Dendritic cell treated with granulocyte-macrophage colony-stimulating factor and Interleukin-4, amounts not matched to agents 40 ng/mL and 50 ng/mL, for 4 days (primary cell): Measurements from ENCODE around the gene EEF1AKMT2.

Experiments
- H3K27ac Mint-ChIP-seq: one replicate; pipeline ENCODE4 v1.8.0; 2022; ENCODE audit warnings: mild to moderate bottlenecking, mixed read lengths
- H3K27me3 Mint-ChIP-seq: one replicate; pipeline ENCODE4 v1.8.0; 2022; ENCODE audit warnings: mild to moderate bottlenecking, mixed read lengths
- H3K36me3 Mint-ChIP-seq: one replicate; pipeline ENCODE4 v1.8.0; 2022; ENCODE audit warnings: low read depth, mixed read lengths
- H3K4me1 Mint-ChIP-seq: one replicate; pipeline ENCODE4 v1.8.0; 2022; ENCODE audit warnings: low read depth, mixed read lengths
- H3K4me3 Mint-ChIP-seq: one replicate; pipeline ENCODE4 v1.8.0; 2022; ENCODE audit warnings: mild to moderate bottlenecking, moderate library complexity, mixed read lengths
- H3K9me3 Mint-ChIP-seq: one replicate; pipeline ENCODE4 v1.8.0; 2022; ENCODE audit warnings: mixed read lengths
- intact Hi-C: fragments of 100-400 bp; cut with micrococcal nuclease; formaldehyde crosslinking; loops from one replicate; pipeline ENCODE4 v1.15.0; 2022

EEF1AKMT2 gene

DNA sequence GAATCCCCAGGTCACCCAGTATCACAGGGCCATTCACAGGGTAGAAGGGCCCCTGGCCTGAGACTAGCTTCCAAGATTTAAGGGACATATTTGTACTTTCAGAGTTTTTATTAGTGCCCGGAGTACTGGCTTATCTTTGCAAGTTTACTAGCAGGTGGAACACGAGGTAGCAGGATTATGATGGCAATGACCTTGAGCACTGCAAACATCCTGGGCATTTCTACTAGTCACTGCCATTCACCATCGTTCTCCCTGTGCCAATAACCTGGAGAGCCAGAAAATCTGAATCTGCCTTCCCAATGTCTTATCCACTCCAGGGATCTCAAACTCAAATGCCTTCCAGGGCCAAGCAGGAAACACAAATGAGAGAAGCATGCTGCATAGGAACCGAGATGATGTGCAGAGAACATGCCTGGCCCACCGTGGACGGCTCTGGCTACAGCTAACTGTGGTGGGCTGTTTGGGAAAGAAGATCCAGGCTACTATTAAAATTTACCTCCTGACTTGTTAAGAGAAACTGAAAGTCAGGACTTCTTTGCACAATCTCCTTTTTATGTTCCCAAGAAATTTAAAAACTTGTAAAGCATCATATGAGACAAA, 64.2 kb downstream of the EEF1AKMT2 start:
- no peak overlapping the region for H3K4me3 Mint-ChIP-seq
- H3K9me3 Mint-ChIP-seq, result no peaks in the 10 kb centered on the region
- peak overlapping the region; percentile 93 for H3K27ac Mint-ChIP-seq
- peaks cover 89% of the 10 kb centered on the region for H3K4me1 Mint-ChIP-seq
- H3K27me3 Mint-ChIP-seq, result no peaks in the 10 kb centered on the region
- intact Hi-C loops, result no loop called here
- peaks cover 32% of the 10 kb centered on the region for H3K36me3 Mint-ChIP-seq

DNA sequence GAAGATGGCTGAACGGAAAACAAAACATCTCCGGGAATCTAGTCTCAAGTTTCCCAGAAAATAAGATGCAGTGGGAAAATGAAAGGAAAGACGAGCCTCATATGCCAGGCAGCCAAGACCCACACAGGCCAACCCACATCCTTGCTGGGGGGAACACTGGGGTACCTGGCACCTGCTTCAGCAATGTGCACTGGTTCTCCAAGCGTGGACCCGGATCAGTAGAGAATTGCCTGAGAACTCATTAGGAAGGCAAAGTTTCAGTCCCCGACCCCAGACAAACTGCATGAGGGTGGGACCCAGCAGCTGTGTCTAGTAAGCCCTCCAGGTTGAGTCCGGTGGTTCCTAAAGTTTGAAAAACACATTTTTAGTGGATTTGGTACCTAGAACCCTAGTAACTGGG, 65.9 kb downstream of the EEF1AKMT2 start:
- H3K27ac Mint-ChIP-seq, result no peak overlapping the region
- peaks cover 25% of the 10 kb centered on the region for H3K36me3 Mint-ChIP-seq
- no peaks in the 10 kb centered on the region for H3K27me3 Mint-ChIP-seq
- no peaks in the 10 kb centered on the region for H3K9me3 Mint-ChIP-seq
- H3K4me3 Mint-ChIP-seq, result no peak overlapping the region
- intact Hi-C loops, result no loop called here
- H3K4me1 Mint-ChIP-seq, result peaks cover 92% of the 10 kb centered on the region

DNA sequence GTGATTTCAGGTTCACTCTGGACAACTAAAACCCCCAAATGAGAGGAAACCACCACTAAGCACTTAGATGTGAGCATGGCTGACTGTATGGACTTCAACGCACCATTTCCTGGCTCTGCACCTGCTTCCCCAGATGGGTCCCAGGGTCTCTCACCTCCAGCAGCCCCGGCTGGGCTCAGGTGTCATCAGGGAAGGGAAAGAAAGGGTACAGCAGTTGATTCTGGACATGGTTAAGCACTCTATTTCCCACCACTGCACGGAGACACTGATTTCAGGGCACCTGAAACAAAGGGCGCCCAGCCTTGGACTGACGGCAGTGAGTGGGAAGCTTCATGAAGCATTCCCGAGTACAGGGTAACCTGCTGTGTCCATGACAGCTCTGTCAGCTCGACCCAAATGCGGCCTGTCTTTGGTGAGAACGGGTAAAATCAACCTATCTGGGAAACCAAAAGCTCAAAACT, 66.5 kb downstream of the EEF1AKMT2 start:
- intact Hi-C loops, result no loop called here
- H3K9me3 Mint-ChIP-seq, result no peaks in the 10 kb centered on the region
- H3K4me1 Mint-ChIP-seq, result peaks cover 94% of the 10 kb centered on the region
- peaks cover 20% of the 10 kb centered on the region for H3K36me3 Mint-ChIP-seq
- H3K27ac Mint-ChIP-seq, result peak overlapping the region; percentile 86
- no peaks in the 10 kb centered on the region for H3K27me3 Mint-ChIP-seq
- H3K4me3 Mint-ChIP-seq, result no peak overlapping the region

DNA sequence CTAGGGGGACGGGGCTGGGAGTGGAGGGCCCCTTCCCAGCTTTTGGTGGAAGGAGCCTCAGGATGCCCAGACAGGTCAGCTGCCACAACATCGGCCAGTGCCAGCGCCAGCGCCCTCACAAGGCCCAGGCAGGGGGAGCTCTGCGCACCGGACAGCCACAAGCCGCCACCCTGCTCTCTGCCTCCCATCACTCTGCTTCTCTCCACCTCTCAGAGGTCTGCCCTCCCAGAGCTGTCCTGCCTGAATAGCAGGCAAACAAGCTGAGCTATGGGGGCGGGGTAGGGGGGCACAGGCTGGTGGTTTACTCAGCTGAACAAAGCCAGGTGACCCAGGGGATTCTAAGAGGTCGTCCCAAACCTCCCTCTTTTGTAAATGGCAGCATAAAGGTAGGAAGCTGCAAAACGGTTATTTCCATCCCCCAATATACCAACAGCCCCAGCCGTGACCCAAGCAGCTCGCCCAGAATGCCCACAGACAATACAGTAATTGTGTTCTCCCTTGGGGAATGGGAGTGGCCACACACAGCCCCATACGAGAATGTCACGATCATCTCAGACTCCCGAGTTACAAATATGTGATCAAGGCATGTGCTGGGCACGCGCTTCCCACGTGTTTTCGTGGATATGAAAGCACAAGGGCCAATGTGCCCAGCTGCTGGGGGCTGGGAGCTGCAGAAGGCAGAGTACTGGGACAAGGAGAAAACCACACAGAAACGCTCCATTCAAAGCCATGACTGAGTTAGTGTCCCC, 67.2 kb downstream of the EEF1AKMT2 start:
- intact Hi-C loops, result loop anchor here (5.0 kb wide), 1 partner anchor 37 kb away; no protein-coding TSS in a partner anchor
- peak overlapping the region; percentile 86 for H3K27ac Mint-ChIP-seq
- H3K4me3 Mint-ChIP-seq, result no peak overlapping the region

DNA sequence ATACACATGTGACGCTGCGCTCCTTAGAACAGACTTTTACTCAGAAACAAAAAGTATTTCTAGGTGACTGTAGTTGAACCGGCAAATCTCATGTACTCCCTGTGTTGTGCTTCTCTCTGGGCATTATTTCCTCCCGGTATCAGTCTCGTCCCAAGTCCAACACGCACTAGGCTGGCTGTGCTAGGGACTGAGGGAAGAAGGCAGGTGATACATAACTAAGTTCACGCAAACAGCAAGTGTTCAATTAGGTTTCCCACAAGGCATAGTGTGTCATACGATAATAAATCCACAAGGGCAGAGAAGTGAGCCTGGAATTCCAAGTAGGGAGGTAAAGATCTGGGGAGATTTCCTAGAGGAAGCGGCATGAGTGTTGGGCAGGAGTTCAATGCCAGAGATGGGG, 67.9 kb downstream of the EEF1AKMT2 start:
- Mint-ChIP-seq H3K4me3 (no peak overlapping the region), H3K27ac (peak overlapping the region; percentile 86), H3K4me1 (peaks cover 91% of the 10 kb centered on the region), H3K9me3 (no peaks in the 10 kb centered on the region), H3K36me3 (peaks cover 14% of the 10 kb centered on the region), H3K27me3 (no peaks in the 10 kb centered on the region)
- intact Hi-C loops, result loop anchor here (5.0 kb wide), 1 partner anchor 37 kb away; no protein-coding TSS in a partner anchor

More for the DNA sequence above, 67.2 kb downstream of the EEF1AKMT2 start:
- peaks cover 91% of the 10 kb centered on the region for H3K4me1 Mint-ChIP-seq
- H3K27me3 Mint-ChIP-seq, result no peaks in the 10 kb centered on the region
- H3K36me3 Mint-ChIP-seq, result peaks cover 14% of the 10 kb centered on the region
- H3K9me3 Mint-ChIP-seq, result no peaks in the 10 kb centered on the region

DNA sequence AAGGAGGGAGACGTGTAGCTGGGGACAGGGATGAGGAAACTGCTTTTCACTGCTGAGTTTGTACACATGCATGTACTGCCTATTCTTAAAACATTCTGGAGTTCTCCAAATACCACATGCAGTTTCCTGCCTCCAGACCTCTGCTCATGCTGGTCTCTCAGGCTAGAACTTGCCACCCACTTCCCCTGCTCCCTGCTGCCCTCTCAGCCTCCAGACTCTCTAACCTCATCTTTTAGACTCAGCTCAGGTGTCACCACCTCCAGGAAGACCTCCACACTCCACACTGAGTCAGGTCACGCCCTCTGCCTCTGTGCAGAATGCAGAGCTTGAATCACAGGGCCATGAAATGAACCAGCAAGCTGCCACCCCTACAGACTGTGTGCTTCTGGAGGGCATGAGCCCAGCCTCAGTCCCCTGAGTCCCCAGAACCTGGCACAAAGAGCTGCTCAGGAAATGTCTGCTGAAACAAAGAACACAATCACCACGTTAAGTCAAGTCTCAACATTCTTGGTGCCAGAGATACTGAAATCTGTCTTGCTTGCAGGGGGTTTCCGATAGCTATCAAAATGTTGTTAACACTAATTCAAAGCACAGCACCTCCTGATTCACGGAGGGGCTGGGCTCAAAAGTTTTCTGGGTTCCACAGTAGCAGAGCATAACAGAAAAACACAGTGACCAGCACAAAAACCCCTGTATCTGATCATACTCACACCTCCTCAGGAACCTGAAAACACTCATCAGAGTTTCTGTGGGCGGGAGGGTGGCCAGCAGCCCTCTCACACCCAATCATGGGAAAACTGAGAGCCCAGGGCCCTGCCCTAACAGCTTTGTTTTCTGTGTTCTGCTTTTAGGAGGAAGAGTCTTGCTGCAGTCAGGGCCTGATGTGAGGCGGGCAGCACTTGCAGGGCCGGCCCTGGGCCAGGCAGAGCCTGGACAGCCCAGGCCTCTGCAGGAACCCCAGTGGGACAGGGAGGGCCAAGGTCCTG, 68.6 kb downstream of the EEF1AKMT2 start:
- intact Hi-C loops, result loop anchor here (5.0 kb wide), 1 partner anchor 36 kb away; no protein-coding TSS in a partner anchor
- Mint-ChIP-seq H3K27ac (peak overlapping the region; percentile 86), H3K9me3 (no peaks in the 10 kb centered on the region), H3K27me3 (no peaks in the 10 kb centered on the region), H3K36me3 (peaks cover 14% of the 10 kb centered on the region), H3K4me3 (no peak overlapping the region), H3K4me1 (peaks cover 91% of the 10 kb centered on the region)

DNA sequence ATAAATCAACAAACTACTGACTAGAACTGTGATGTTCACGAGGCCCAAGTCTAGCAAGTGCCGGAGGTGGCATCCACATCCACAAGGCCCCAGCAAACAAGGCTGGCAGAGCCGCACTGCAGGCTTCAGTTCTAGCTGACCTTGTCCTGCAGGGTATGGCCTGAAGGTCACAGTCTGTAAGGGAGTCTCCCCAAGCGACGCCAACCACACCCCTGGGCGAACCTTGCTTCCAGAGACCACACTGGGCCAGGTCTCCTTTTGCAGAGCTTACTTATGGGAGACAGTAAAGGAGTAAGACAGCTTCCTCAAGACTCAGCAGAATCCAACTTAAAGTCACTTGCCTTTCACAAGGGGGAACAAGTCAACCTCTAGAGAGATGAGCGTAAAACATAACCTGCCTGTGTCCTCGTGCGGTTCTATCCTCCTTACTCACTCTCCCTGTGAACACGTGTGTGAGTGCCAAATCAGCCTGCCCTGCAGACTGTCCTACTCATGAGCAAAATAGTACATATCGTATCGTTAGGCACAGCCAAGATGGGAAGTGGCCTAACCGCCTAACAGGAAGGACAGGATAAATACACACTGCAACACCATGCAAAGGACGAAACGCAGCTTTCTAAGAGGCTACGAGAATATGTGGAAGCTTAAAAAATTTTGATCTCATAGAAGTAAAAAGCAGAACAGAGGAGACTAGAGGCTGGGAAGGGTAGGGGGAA, 70.2 kb downstream of the EEF1AKMT2 start:
- H3K36me3 Mint-ChIP-seq, result peaks cover 21% of the 10 kb centered on the region
- H3K27ac Mint-ChIP-seq, result peak overlapping the region; percentile 86
- intact Hi-C loops, result loop anchor here (5.0 kb wide), 1 partner anchor 34 kb away; no protein-coding TSS in a partner anchor
- H3K4me1 Mint-ChIP-seq, result peaks cover 97% of the 10 kb centered on the region
- H3K9me3 Mint-ChIP-seq, result no peaks in the 10 kb centered on the region
- H3K27me3 Mint-ChIP-seq, result no peaks in the 10 kb centered on the region
- H3K4me3 Mint-ChIP-seq, result peak overlapping the region; percentile 47

DNA sequence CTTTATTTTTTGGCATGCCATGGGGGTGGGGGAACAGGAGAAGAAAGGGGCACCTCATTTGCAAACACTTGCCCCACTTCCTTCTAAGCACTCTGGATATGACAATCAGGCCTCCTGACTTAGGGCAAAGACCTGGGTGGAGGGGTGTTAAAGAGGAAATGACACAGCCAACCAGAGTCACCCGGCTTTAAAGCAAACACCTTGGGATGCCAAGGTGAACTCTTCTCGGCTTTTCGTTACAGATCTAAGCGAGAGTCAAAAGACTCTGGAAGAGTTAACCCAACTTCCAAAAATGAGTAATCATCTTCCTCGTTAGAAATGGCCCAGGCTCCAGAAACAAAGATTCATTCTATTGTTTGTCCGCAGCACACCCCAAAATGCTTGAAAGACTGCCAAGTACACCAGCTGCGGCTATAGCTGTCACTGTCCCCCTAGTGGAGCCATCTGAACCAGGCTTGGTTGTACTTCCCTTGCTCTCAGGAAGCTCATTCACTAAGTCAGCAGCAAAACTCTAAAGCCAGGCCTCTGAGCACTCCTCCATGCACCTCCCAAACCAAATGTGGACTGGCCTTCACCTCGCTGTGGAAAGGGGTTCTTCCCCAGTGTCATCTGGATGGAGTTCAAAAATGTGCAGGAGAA, 72.4 kb downstream of the EEF1AKMT2 start:
- Mint-ChIP-seq H3K27ac (peak overlapping the region; percentile 86), H3K36me3 (peaks cover 13% of the 10 kb centered on the region), H3K27me3 (no peaks in the 10 kb centered on the region), H3K4me1 (peaks cover 91% of the 10 kb centered on the region), H3K9me3 (no peaks in the 10 kb centered on the region), H3K4me3 (peak overlapping the region; percentile 14)
- intact Hi-C loops, result loop anchor here (2.0 kb wide), 2 partner anchors 21 to 79 kb away; no protein-coding TSS in a partner anchor

DNA sequence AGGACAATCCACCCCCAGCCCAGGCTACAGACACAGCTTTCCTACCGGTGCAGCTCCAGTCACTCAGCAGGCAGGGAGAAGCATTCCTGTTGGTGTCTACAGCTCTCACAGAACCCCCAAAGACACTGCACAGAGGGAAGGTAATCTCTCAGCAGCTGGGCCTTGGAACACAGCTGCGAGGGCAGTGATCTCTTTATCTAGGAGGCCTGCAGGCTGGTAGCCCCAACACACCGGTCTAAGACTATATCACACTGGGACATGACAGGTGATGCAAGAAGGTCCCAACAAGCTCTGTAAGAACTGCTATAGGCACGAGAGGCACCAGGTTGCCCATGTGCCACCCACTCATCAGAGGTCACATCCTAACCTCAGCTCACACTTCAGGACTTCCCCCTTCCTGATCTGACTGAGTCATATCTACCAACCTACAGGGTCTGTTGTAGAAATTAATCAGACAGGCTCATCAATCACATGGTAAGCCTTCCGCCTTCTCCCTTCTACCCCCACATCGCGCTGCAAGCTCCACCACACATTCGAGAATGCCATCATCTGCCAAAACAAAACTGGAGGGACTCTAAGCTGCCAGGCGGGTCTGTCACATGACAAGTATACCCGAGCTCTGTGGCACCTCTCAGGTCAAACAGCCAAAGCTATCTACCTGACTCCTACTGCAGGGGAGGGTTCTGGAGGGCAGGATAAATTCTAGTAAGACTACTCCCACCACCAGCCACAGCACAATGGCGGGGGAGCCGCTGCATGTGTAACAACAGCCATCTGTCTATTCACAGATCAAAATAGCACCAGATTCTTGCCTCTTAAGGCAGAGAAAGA, 73.6 kb downstream of the EEF1AKMT2 start:
- Mint-ChIP-seq H3K36me3 (peaks cover 15% of the 10 kb centered on the region), H3K4me3 (peak overlapping the region; percentile 14), H3K27ac (peak overlapping the region; percentile 86), H3K27me3 (no peaks in the 10 kb centered on the region), H3K4me1 (peaks cover 91% of the 10 kb centered on the region), H3K9me3 (no peaks in the 10 kb centered on the region)
- intact Hi-C loops, result loop anchor here (2.0 kb wide), 2 partner anchors 23 to 77 kb away; no protein-coding TSS in a partner anchor

DNA sequence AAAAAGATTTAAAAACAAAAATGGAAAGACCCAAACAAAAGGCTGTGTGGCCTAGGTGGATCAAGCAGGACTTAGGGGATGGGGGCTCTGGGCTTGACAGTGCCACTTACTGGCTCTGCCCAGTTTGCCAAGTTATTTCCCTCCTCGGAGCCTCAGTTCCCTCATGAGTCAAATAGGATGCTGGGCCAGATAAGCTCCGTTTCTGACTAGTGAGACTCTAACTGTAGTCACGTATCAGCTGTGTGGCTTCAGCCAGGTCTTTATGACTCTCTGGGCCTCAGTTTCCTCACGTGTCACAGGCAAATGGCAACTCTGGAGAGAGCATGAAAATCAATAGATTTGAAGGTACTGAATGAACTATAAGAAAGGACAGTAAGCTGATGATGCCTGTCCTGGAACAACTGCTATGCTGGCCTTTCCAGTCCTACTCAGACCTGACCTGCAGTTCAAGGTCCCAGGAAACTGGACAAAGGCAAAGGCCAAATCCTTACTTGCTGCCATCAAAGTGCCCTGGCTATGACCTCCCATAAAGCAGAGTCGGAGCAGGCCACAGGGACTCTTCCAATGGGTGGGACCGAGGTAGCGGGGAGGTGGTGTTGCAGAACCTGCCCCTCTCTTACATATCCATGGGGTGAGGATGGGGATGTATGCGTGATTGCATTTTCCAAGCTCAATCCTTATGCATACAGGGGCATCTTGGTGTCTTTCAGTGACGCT, 74.5 kb downstream of the EEF1AKMT2 start:
- intact Hi-C loops, result no loop called here
- H3K27ac Mint-ChIP-seq, result peak overlapping the region; percentile 86
- H3K27me3 Mint-ChIP-seq, result no peaks in the 10 kb centered on the region
- peaks cover 90% of the 10 kb centered on the region for H3K4me1 Mint-ChIP-seq
- H3K36me3 Mint-ChIP-seq, result peaks cover 24% of the 10 kb centered on the region
- no peaks in the 10 kb centered on the region for H3K9me3 Mint-ChIP-seq
- no peak overlapping the region for H3K4me3 Mint-ChIP-seq

DNA sequence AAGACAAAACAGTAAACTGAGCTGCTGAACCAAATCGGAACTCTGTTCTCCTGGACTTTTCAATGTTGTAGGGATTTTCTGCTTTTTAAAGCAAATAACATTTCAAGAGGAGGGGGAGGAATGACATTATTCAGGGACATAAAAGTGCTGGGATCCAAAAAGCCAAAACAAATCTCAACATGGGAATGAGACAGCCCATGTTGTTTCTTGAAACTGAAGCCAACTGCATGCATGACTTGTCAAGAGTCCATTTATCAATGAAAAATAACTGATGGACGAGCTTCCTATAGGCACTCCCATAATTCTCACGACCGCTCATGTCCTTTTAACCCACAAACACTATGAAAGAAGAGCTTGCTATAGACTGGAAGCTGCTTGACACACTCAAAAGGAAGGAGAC, 75.3 kb downstream of the EEF1AKMT2 start:
- no peaks in the 10 kb centered on the region for H3K27me3 Mint-ChIP-seq
- peak overlapping the region; percentile 55 for H3K27ac Mint-ChIP-seq
- H3K4me3 Mint-ChIP-seq, result no peak overlapping the region
- H3K4me1 Mint-ChIP-seq, result peaks cover 82% of the 10 kb centered on the region
- intact Hi-C loops, result no loop called here
- H3K9me3 Mint-ChIP-seq, result no peaks in the 10 kb centered on the region
- peaks cover 24% of the 10 kb centered on the region for H3K36me3 Mint-ChIP-seq
